GM18873 (cell line): ENCODE measurements around the gene TC2N.

Experiments
- ATAC-seq: cut with Tn5 transposase; IDR thresholded peaks from one replicate; pipeline ENCODE4 v1.9.1; 2021; ENCODE audit warnings: mild to moderate bottlenecking, moderate library complexity, moderate number of reproducible peaks; ENCODE audit not compliant: unreplicated experiment, low FRiP score

Gene TC2N

GRCh38 chr14:91731018-91731417 lies 136.3 kb downstream of the TC2N start:
- ATAC-seq = no peak

GRCh38 chr14:91729756-91730155 lies 137.6 kb downstream of the TC2N start:
- no peak for ATAC-seq
